Suprapubic skin (tissue), 4 donors: ENCODE data around the gene KREMEN1. TPM values are rescaled to one million over a fixed set of nuclear protein-coding genes. Genes with fewer than 3 reads are reported as not detected.
A peak's percentile ranks its signal among the peaks of the same experiment; 100 is the strongest.

ENCODE experiments used
- DNase-seq, 2 donors: peaks; one replicate each; pipeline ENCODE4 v3.0.0-alpha.2; 2019; ENCODE audit warnings: low spot score in 2 of 2
- H3K27ac ChIP-seq: fragments of 200-600 bp; sonication (generic); one replicate; pipeline ENCODE4 v1.5.1; 2019
- H3K27me3 ChIP-seq: fragments of 200-600 bp; sonication (generic); one replicate; pipeline ENCODE4 v1.5.1; 2019
- H3K36me3 ChIP-seq: fragments of 200-600 bp; sonication (generic); one replicate; pipeline ENCODE4 v1.5.1; 2019
- H3K4me1 ChIP-seq: fragments of 200-600 bp; sonication (generic); one replicate; pipeline ENCODE4 v1.5.1; 2019
- H3K4me3 ChIP-seq: fragments of 200-600 bp; sonication (generic); one replicate; pipeline ENCODE4 v1.5.1; 2019; ENCODE audit warnings: mild to moderate bottlenecking
- H3K9me3 ChIP-seq: fragments of 200-600 bp; sonication (generic); one replicate; pipeline ENCODE4 v1.5.1; 2019
- EP300 ChIP-seq: sonication (generic); formaldehyde crosslinking; IDR thresholded peaks from one replicate; pipeline ENCODE4 v1.6.1; 2017; ENCODE audit warnings: antibody characterized with exemption
- POLR2A ChIP-seq, 2 donors: fragments of 450-650 bp; IDR thresholded peaks; one replicate each; pipeline ENCODE4 v1.6.1; 2017; ENCODE audit warnings: antibody characterized with exemption in 2 of 2, mild to moderate bottlenecking in 2 of 2, moderate library complexity in 2 of 2
- POLR2AphosphoS5 ChIP-seq, 3 donors: sonication (generic); formaldehyde crosslinking; IDR thresholded peaks; one replicate each; pipeline ENCODE4 v1.6.1; 2017; ENCODE audit warnings: antibody characterized with exemption in 3 of 3
- WGBS: methylation state at CpG from one replicate; pipeline ENCODE4 v1.1.5; 2018; 5-methylcytosine and 5-hydroxymethylcytosine counted together
- total RNA-seq, 4 donors: library from RNA; depleted of rRNA; stranded (reverse); fragments of >200 nt; gene quantifications; one replicate each; pipeline ENCODE4 v1.1.0, GENCODE V29; 2016
- TF ChIP-seq, protein P1 (sequence below), 2 donors: fragments of 200-600 bp in 1 of 2; fragments of 450-650 bp in 1 of 2; sonication (generic) in 1 of 2; IDR thresholded peaks; one replicate each; pipeline ENCODE4 v1.5.1; 2016 to 2019; ENCODE audit warnings: antibody characterized with exemption in 2 of 2, mild to moderate bottlenecking in 1 of 2, moderate library complexity in 1 of 2

KREMEN1 gene
- total RNA-seq, 4 donors from 2014 or later = 51.6 to 71.1 (median 60.9) TPM

DNA sequence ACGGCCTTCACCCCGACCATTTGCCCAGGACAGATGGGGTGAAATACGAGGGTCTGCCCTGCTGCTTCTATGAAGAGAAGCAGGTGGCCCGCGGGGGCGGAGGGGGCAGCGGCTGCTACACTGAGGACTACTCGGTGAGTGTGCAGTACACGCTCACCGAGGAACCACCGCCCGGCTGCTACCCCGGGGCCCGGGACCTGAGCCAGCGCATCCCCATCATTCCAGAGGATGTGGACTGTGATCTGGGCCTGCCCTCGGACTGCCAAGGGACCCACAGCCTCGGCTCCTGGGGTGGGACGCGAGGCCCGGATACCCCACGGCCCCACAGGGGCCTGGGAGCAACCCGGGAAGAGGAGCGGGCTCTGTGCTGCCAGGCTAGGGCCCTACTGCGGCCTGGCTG, 22.4 kb upstream of the KREMEN1 start:
- H3K36me3 ChIP-seq = peaks cover 48% of the 10 kb centered on the region
- H3K4me1 ChIP-seq = peaks cover 6% of the 10 kb centered on the region
- WGBS = 80% methylated on average over 3 of the region's 24 CpGs
- no peak overlapping the region for H3K4me3 ChIP-seq
- TF ChIP-seq, protein P1, sequence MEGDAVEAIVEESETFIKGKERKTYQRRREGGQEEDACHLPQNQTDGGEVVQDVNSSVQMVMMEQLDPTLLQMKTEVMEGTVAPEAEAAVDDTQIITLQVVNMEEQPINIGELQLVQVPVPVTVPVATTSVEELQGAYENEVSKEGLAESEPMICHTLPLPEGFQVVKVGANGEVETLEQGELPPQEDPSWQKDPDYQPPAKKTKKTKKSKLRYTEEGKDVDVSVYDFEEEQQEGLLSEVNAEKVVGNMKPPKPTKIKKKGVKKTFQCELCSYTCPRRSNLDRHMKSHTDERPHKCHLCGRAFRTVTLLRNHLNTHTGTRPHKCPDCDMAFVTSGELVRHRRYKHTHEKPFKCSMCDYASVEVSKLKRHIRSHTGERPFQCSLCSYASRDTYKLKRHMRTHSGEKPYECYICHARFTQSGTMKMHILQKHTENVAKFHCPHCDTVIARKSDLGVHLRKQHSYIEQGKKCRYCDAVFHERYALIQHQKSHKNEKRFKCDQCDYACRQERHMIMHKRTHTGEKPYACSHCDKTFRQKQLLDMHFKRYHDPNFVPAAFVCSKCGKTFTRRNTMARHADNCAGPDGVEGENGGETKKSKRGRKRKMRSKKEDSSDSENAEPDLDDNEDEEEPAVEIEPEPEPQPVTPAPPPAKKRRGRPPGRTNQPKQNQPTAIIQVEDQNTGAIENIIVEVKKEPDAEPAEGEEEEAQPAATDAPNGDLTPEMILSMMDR (IDR thresholded peaks at IDR 0.05) = no peak
- TF ChIP-seq EP300 (no peak), POLR2AphosphoS5 (IDR thresholded peaks at IDR 0.05) (no peak), POLR2A (IDR thresholded peaks at IDR 0.05) (no peak)
- DNase-seq = peak in 1 of 2 donors; percentile 59
- no peaks in the 10 kb centered on the region for H3K27me3 ChIP-seq
- H3K9me3 ChIP-seq = no peaks in the 10 kb centered on the region
- no peak overlapping the region for H3K27ac ChIP-seq

DNA sequence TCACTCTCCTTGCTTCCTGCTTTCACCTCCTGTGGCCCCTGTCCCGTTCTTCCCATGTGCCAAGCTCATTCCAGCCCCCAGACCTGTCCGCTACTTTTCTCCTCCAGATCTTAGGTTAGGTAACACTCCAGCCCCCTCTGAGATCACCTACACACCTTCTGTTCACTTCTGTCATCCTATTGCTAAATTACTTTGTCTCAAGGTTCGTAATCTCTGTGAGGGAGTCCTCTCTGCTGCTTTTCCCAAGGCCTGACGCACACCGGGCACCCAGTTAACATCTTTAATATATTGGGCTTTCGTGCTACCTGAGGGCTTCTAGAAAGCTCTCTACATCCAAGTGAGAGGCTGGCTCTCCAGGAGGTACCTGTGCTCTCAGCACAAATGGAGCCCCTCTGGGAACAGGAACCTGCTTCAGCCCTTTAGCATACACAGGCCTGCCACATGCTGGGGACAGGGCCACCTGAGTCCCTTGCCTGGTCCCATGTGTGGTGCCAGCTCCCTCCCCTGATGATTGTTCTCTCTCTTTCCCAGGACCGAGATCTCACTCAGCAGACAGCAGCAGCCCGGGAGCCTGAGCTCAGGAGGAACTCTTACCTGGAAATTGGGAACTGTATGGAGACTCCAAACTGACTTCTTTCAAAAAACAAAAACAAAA, 19.7 kb upstream of the KREMEN1 start:
- peaks cover 6% of the 10 kb centered on the region for H3K4me1 ChIP-seq
- TF ChIP-seq EP300 (no peak), POLR2A (IDR thresholded peaks at IDR 0.05) (no peak), POLR2AphosphoS5 (IDR thresholded peaks at IDR 0.05) (no peak)
- TF ChIP-seq, protein P1 (IDR thresholded peaks at IDR 0.05) = no peak
- H3K27ac ChIP-seq = no peak overlapping the region
- 94% methylated on average over 8 of the region's 8 CpGs for WGBS
- H3K4me3 ChIP-seq = no peak overlapping the region
- no peaks in the 10 kb centered on the region for H3K27me3 ChIP-seq
- no peaks in the 10 kb centered on the region for H3K9me3 ChIP-seq
- peak in 1 of 2 donors; percentile 37 for DNase-seq
- peaks cover 28% of the 10 kb centered on the region for H3K36me3 ChIP-seq

DNA sequence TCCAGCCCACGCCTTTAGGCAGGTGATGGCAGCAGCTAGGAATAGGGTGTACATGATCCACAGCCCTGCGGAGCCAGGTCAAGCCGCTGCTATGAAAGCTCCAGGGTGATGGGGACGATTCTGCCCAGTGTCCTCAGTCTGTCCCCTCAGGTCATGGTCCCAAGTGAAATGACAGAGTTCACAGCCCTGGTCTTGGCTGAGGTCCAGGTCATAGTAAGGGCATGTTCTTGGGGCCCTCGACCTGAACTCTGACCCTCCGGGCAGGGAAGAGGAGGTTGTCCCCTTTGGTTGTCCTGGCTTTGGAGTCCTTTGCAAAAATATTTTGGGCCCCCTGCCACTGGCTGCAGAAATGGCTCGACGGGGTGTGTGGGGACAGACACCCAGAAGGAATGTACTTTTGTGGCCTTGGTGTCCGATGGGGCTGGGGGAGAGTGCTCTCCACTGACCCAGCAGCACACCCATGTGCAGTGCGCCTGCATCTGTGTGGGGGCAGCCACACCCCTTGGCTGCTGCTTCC, 18.5 kb upstream of the KREMEN1 start:
- 91% methylated on average over 8 of the region's 10 CpGs for WGBS
- peak in 1 of 2 donors; percentile 50 for DNase-seq

DNA sequence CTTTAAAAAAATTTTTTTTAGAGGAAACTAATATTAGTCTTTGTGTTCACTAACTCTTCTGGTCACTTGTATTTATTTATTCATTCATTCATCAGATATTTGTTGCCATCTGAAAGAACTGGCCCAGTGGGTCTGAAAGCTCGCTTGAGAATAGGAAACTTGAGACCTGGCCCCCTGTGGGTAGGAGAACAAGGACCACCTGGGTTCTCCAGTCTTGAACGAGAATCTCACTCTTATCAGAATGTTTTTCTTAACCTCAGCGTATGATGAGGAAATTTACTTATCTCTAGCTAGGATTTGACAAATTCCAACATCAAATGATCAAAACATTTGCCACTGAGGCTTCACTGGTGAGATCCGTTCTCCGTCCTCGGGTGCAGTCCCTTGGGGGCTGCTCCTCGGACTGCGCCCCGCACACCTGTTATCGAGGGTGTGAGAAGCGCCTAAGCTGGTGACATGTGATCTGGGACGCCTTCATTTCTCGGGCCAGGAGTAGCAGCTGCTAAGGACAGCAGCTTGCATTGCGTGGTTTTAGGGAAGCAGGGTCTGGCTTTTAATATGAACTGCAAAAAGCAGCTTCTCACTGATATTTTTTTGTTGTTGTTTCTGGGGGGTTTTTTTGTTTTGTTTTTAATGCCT, 17.5 kb upstream of the KREMEN1 start:
- Histone ChIP-seq H3K36me3 (peaks cover 8% of the 10 kb centered on the region), H3K27me3 (no peaks in the 10 kb centered on the region), H3K4me3 (no peak overlapping the region), H3K4me1 (no peaks in the 10 kb centered on the region), H3K9me3 (no peaks in the 10 kb centered on the region), H3K27ac (no peak overlapping the region)
- TF ChIP-seq POLR2AphosphoS5 (IDR thresholded peaks at IDR 0.05) (no peak), EP300 (no peak), POLR2A (IDR thresholded peaks at IDR 0.05) (no peak)
- TF ChIP-seq, protein P1 (IDR thresholded peaks at IDR 0.05) = no peak
- 88% methylated on average over 14 of the region's 14 CpGs for WGBS
- DNase-seq = peak in 1 of 2 donors; percentile 5

More for the DNA sequence above, 18.5 kb upstream of the KREMEN1 start:
- no peak overlapping the region for H3K4me3 ChIP-seq
- TF ChIP-seq POLR2AphosphoS5 (IDR thresholded peaks at IDR 0.05) = no peak
- TF ChIP-seq, protein P1 (IDR thresholded peaks at IDR 0.05) = no peak
- no peak for TF ChIP-seq POLR2A (IDR thresholded peaks at IDR 0.05)
- no peak for TF ChIP-seq EP300
- H3K9me3 ChIP-seq = no peaks in the 10 kb centered on the region
- H3K36me3 ChIP-seq = peaks cover 17% of the 10 kb centered on the region
- no peak overlapping the region for H3K27ac ChIP-seq
- H3K27me3 ChIP-seq = no peaks in the 10 kb centered on the region
- peaks cover 6% of the 10 kb centered on the region for H3K4me1 ChIP-seq

DNA sequence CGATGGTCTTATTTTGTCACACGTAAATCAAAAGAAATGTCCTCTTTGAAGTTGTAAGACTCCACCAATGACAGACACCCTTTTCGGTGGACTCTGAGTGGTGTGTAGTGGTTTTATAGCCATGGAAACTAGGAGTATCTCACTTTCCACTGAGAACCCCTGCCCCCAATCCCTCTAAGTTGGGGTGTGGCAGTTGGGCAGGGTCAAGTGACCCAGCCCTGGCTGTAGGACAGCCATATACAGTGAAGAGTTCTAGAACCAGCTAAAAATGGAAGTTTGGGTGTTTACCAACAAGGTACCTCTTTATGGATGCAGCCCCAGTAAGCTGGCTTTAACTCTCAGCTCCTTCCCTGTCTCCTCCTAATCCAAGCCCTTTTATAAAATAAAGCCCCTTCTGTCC, 16.4 kb upstream of the KREMEN1 start:
- peak in 1 of 2 donors; percentile 10 for DNase-seq
- Histone ChIP-seq H3K36me3 (no peaks in the 10 kb centered on the region), H3K9me3 (no peaks in the 10 kb centered on the region), H3K4me1 (no peaks in the 10 kb centered on the region), H3K27me3 (no peaks in the 10 kb centered on the region), H3K27ac (no peak overlapping the region), H3K4me3 (no peak overlapping the region)
- TF ChIP-seq POLR2A (IDR thresholded peaks at IDR 0.05) = no peak
- WGBS = 90% methylated on average over 3 of the region's 3 CpGs
